ENCODE data around the gene BLTP3B.

Gene BLTP3B

GRCh38 chr12:100163416-100164152 lies 20.9 kb upstream of the BLTP3B start:
- Histone ChIP-seq H3K9me3 (ENCODE audit: control insufficient read depth, insufficient read depth, low read depth, low read length) (peaks cover 5% of the 10 kb centered on the region; the same call in 1 of the 2 replicates), H3K27me3 (ENCODE audit: control insufficient read depth, insufficient read depth, low read length) (no peaks in the 10 kb centered on the region), H3K27ac (ENCODE audit: low read depth, low read length) (peak overlapping the region; percentile 21; the same call in 1 of the 2 replicates), H3K36me3 (ENCODE audit: control insufficient read depth, insufficient read depth, low read length) (peaks cover 5% of the 10 kb centered on the region; the same call in 1 of the 2 replicates), H3K9ac (ENCODE audit: low read length) (peak overlapping the region; percentile 4), H3K4me1 (ENCODE audit: control insufficient read depth, insufficient read depth, low read length) (peaks cover 35% of the 10 kb centered on the region), H3K4me3 (ENCODE audit: low read depth, low read length) (peak overlapping the region; percentile 39)

GRCh38 chr12:100159391-100160104 lies 16.9 kb upstream of the BLTP3B start:
- H3K4me3 ChIP-seq (ENCODE audit: low read depth, low read length) = no peak overlapping the region
- no peaks in the 10 kb centered on the region for H3K27me3 ChIP-seq (ENCODE audit: control insufficient read depth, insufficient read depth, low read length)
- H3K36me3 ChIP-seq (ENCODE audit: control insufficient read depth, insufficient read depth, low read length) = no peaks in the 10 kb centered on the region
- no peak overlapping the region; the same call in 1 of the 2 replicates for H3K27ac ChIP-seq (ENCODE audit: low read depth, low read length)
- H3K4me1 ChIP-seq (ENCODE audit: control insufficient read depth, insufficient read depth, low read length) = peaks cover 36% of the 10 kb centered on the region
- peaks cover 5% of the 10 kb centered on the region; the same call in 1 of the 2 replicates for H3K9me3 ChIP-seq (ENCODE audit: control insufficient read depth, insufficient read depth, low read depth, low read length)
- H3K9ac ChIP-seq (ENCODE audit: low read length) = no peak overlapping the region

GRCh38 chr12:100158535-100158934 lies 15.9 kb upstream of the BLTP3B start:
- Histone ChIP-seq H3K9me3 (ENCODE audit: control insufficient read depth, insufficient read depth, low read depth, low read length) (peaks cover 5% of the 10 kb centered on the region; the same call in 1 of the 2 replicates), H3K27me3 (ENCODE audit: control insufficient read depth, insufficient read depth, low read length) (no peaks in the 10 kb centered on the region), H3K4me3 (ENCODE audit: low read depth, low read length) (no peak overlapping the region), H3K36me3 (ENCODE audit: control insufficient read depth, insufficient read depth, low read length) (no peaks in the 10 kb centered on the region), H3K9ac (ENCODE audit: low read length) (no peak overlapping the region), H3K27ac (ENCODE audit: low read depth, low read length) (no peak overlapping the region), H3K4me1 (ENCODE audit: control insufficient read depth, insufficient read depth, low read length) (peaks cover 34% of the 10 kb centered on the region)

GRCh38 chr12:100157427-100157821 lies 14.8 kb upstream of the BLTP3B start:
- Histone ChIP-seq H3K4me1 (ENCODE audit: control insufficient read depth, insufficient read depth, low read length) (peaks cover 29% of the 10 kb centered on the region), H3K36me3 (ENCODE audit: control insufficient read depth, insufficient read depth, low read length) (no peaks in the 10 kb centered on the region), H3K9ac (ENCODE audit: low read length) (no peak overlapping the region)

GRCh38 chr12:100156731-100157426 lies 14.2 kb upstream of the BLTP3B start:
- Histone ChIP-seq H3K27me3 (ENCODE audit: control insufficient read depth, insufficient read depth, low read length) (no peaks in the 10 kb centered on the region), H3K9me3 (ENCODE audit: control insufficient read depth, insufficient read depth, low read depth, low read length) (peaks cover 5% of the 10 kb centered on the region; the same call in 1 of the 2 replicates), H3K4me3 (ENCODE audit: low read depth, low read length) (no peak overlapping the region), H3K27ac (ENCODE audit: low read depth, low read length) (no peak overlapping the region), H3K36me3 (ENCODE audit: control insufficient read depth, insufficient read depth, low read length) (no peaks in the 10 kb centered on the region), H3K4me1 (ENCODE audit: control insufficient read depth, insufficient read depth, low read length) (peaks cover 34% of the 10 kb centered on the region), H3K9ac (ENCODE audit: low read length) (no peak overlapping the region)

More at GRCh38 chr12:100157427-100157821, 14.8 kb upstream of the BLTP3B start:
- H3K27ac ChIP-seq (ENCODE audit: low read depth, low read length) = no peak overlapping the region
- peaks cover 5% of the 10 kb centered on the region; the same call in 1 of the 2 replicates for H3K9me3 ChIP-seq (ENCODE audit: control insufficient read depth, insufficient read depth, low read depth, low read length)
- H3K4me3 ChIP-seq (ENCODE audit: low read depth, low read length) = no peak overlapping the region
- H3K27me3 ChIP-seq (ENCODE audit: control insufficient read depth, insufficient read depth, low read length) = no peaks in the 10 kb centered on the region

GRCh38 chr12:100154474-100155247 lies 12.0 kb upstream of the BLTP3B start:
- peaks cover 5% of the 10 kb centered on the region; the same call in 1 of the 2 replicates for H3K9me3 ChIP-seq (ENCODE audit: control insufficient read depth, insufficient read depth, low read depth, low read length)
- H3K27me3 ChIP-seq (ENCODE audit: control insufficient read depth, insufficient read depth, low read length) = no peaks in the 10 kb centered on the region
- H3K4me3 ChIP-seq (ENCODE audit: low read depth, low read length) = no peak overlapping the region
- H3K27ac ChIP-seq (ENCODE audit: low read depth, low read length) = no peak overlapping the region
- H3K4me1 ChIP-seq (ENCODE audit: control insufficient read depth, insufficient read depth, low read length) = peaks cover 39% of the 10 kb centered on the region
- no peaks in the 10 kb centered on the region for H3K36me3 ChIP-seq (ENCODE audit: control insufficient read depth, insufficient read depth, low read length)
- no peak overlapping the region for H3K9ac ChIP-seq (ENCODE audit: low read length)

GRCh38 chr12:100153131-100153530 lies 10.5 kb upstream of the BLTP3B start:
- no peaks in the 10 kb centered on the region for H3K27me3 ChIP-seq (ENCODE audit: control insufficient read depth, insufficient read depth, low read length)
- no peak overlapping the region for H3K9ac ChIP-seq (ENCODE audit: low read length)
- H3K36me3 ChIP-seq (ENCODE audit: control insufficient read depth, insufficient read depth, low read length) = no peaks in the 10 kb centered on the region
- no peak overlapping the region for H3K27ac ChIP-seq (ENCODE audit: low read depth, low read length)
- no peaks in the 10 kb centered on the region for H3K9me3 ChIP-seq (ENCODE audit: control insufficient read depth, insufficient read depth, low read depth, low read length)
- H3K4me3 ChIP-seq (ENCODE audit: low read depth, low read length) = no peak overlapping the region
- peaks cover 30% of the 10 kb centered on the region for H3K4me1 ChIP-seq (ENCODE audit: control insufficient read depth, insufficient read depth, low read length)

GRCh38 chr12:100151769-100152168 lies 9.1 kb upstream of the BLTP3B start:
- Histone ChIP-seq H3K4me3 (ENCODE audit: low read depth, low read length) (no peak overlapping the region), H3K36me3 (ENCODE audit: control insufficient read depth, insufficient read depth, low read length) (no peaks in the 10 kb centered on the region), H3K9ac (ENCODE audit: low read length) (peak overlapping the region; percentile 20), H3K27me3 (ENCODE audit: control insufficient read depth, insufficient read depth, low read length) (no peaks in the 10 kb centered on the region), H3K9me3 (ENCODE audit: control insufficient read depth, insufficient read depth, low read depth, low read length) (no peaks in the 10 kb centered on the region), H3K27ac (ENCODE audit: low read depth, low read length) (peak overlapping the region; percentile 70), H3K4me1 (ENCODE audit: control insufficient read depth, insufficient read depth, low read length) (peaks cover 29% of the 10 kb centered on the region)

- H3K9me3 ChIP-seq (ENCODE audit: control insufficient read depth, insufficient read depth, low read depth, low read length) = peaks cover 7% of the 10 kb centered on the region; the same call in 1 of the 2 replicates
- peaks cover 14% of the 10 kb centered on the region for H3K4me1 ChIP-seq (ENCODE audit: control insufficient read depth, insufficient read depth, low read length)
- no peak overlapping the region for H3K9ac ChIP-seq (ENCODE audit: low read length)
- no peak overlapping the region for H3K4me3 ChIP-seq (ENCODE audit: low read depth, low read length)
- H3K27ac ChIP-seq (ENCODE audit: low read depth, low read length) = no peak overlapping the region
- no peaks in the 10 kb centered on the region for H3K27me3 ChIP-seq (ENCODE audit: control insufficient read depth, insufficient read depth, low read length)
- H3K36me3 ChIP-seq (ENCODE audit: control insufficient read depth, insufficient read depth, low read length) = no peaks in the 10 kb centered on the region
Measured at GRCh38 chr12:100146252-100146651, 3.6 kb upstream of the BLTP3B start.

- Histone ChIP-seq H3K27ac (ENCODE audit: low read depth, low read length) (no peak overlapping the region), H3K9me3 (ENCODE audit: control insufficient read depth, insufficient read depth, low read depth, low read length) (peaks cover 7% of the 10 kb centered on the region; the same call in 1 of the 2 replicates), H3K27me3 (ENCODE audit: control insufficient read depth, insufficient read depth, low read length) (no peaks in the 10 kb centered on the region), H3K9ac (ENCODE audit: low read length) (no peak overlapping the region), H3K4me1 (ENCODE audit: control insufficient read depth, insufficient read depth, low read length) (peaks cover 11% of the 10 kb centered on the region), H3K36me3 (ENCODE audit: control insufficient read depth, insufficient read depth, low read length) (no peaks in the 10 kb centered on the region), H3K4me3 (ENCODE audit: low read depth, low read length) (no peak overlapping the region)
Measured at GRCh38 chr12:100145643-100146042, 3.0 kb upstream of the BLTP3B start.
